Mesenchymal stem cell (in vitro differentiated cells and primary cell): ENCODE results near the gene ACP4.

Source experiments
- DNase-seq: peaks from one replicate; pipeline ENCODE4 v3.0.0-alpha.2; 2013
- H2AFZ ChIP-seq: one replicate; pipeline ENCODE4 v1.6.1; 2013; ENCODE audit warnings: low read depth, mild to moderate bottlenecking, control low read depth, inconsistent platforms, low read length, moderate library complexity
- H2AK5ac ChIP-seq: 2 replicates; pipeline ENCODE4 v1.6.1; 2013; ENCODE audit warnings: low read length, moderate library complexity, mild to moderate bottlenecking, inconsistent platforms; ENCODE audit not compliant: severe bottlenecking
- H2BK120ac ChIP-seq: one replicate; pipeline ENCODE4 v1.6.1; 2013; ENCODE audit warnings: low read depth, mild to moderate bottlenecking, inconsistent platforms, low read length, moderate library complexity
- H2BK12ac ChIP-seq, 2 experiments: one replicate each; pipeline ENCODE4 v1.6.1; 2013; ENCODE audit warnings: inconsistent platforms in 2 of 2, low read length in 2 of 2, mild to moderate bottlenecking in 2 of 2, moderate library complexity in 2 of 2, control low read depth in 1 of 2
- H2BK15ac ChIP-seq: one replicate; pipeline ENCODE4 v1.6.1; 2013; ENCODE audit warnings: mild to moderate bottlenecking, low read depth, inconsistent platforms; ENCODE audit not compliant: poor library complexity, severe bottlenecking
- H2BK5ac ChIP-seq: 2 replicates; pipeline ENCODE4 v1.6.1; 2013; ENCODE audit warnings: low read depth, mild to moderate bottlenecking, low read length, control low read depth, inconsistent platforms; ENCODE audit not compliant: poor library complexity, severe bottlenecking
- H3K14ac ChIP-seq, 2 experiments: one replicate each; pipeline ENCODE4 v1.6.1; 2013; ENCODE audit warnings: inconsistent platforms in 2 of 2, low read length in 2 of 2, control low read depth in 1 of 2, mild to moderate bottlenecking in 1 of 2, moderate library complexity in 1 of 2
- H3K18ac ChIP-seq, 2 experiments: one replicate each; pipeline ENCODE4 v1.6.1; 2013; ENCODE audit warnings: inconsistent platforms in 2 of 2, low read length in 2 of 2, control low read depth in 1 of 2, low read depth in 1 of 2, mild to moderate bottlenecking in 1 of 2
- H3K23ac ChIP-seq, 2 experiments: one replicate each; pipeline ENCODE4 v1.6.1; 2013; ENCODE audit warnings: inconsistent platforms in 2 of 2, low read length in 2 of 2, mild to moderate bottlenecking in 2 of 2, moderate library complexity in 2 of 2, control low read depth in 1 of 2
- H3K27ac ChIP-seq: 2 replicates; pipeline ENCODE4 v1.5.1; 2013; ENCODE audit warnings: mild to moderate bottlenecking, moderate library complexity, low read length, control low read depth, inconsistent platforms; ENCODE audit not compliant: poor library complexity, severe bottlenecking
- H3K27me3 ChIP-seq, 2 experiments: 2 replicates each; pipeline versions ENCODE4 v1.6.1 to v1.7.0; 2013; ENCODE audit warnings: low read length in 2 of 2, mild to moderate bottlenecking in 2 of 2, moderate library complexity in 2 of 2, control low read depth in 1 of 2, inconsistent platforms in 1 of 2; ENCODE audit not compliant: control insufficient read depth in 1 of 2, insufficient read depth in 1 of 2
- H3K36me3 ChIP-seq, 2 experiments: 2 replicates each; pipeline versions ENCODE4 v1.6.1 to v1.7.0; 2013; ENCODE audit warnings: low read length in 2 of 2, control low read depth in 1 of 2, inconsistent platforms in 1 of 2, low read depth in 1 of 2, mild to moderate bottlenecking in 1 of 2; ENCODE audit not compliant: insufficient read depth in 2 of 2, control insufficient read depth in 1 of 2
- H3K4ac ChIP-seq, 2 experiments: one replicate each; pipeline ENCODE4 v1.6.1; 2013; ENCODE audit warnings: inconsistent platforms in 2 of 2, low read length in 2 of 2, mild to moderate bottlenecking in 2 of 2, moderate library complexity in 2 of 2, control low read depth in 1 of 2, low read depth in 1 of 2
- H3K4me1 ChIP-seq: 2 replicates; pipeline ENCODE4 v1.6.1; 2013; ENCODE audit warnings: low read depth, low read length, control low read depth; ENCODE audit not compliant: control insufficient read depth, insufficient read depth
- H3K4me2 ChIP-seq: 2 replicates; pipeline ENCODE4 v1.6.1; 2013; ENCODE audit warnings: low read length, mild to moderate bottlenecking, inconsistent platforms; ENCODE audit not compliant: poor library complexity, severe bottlenecking
- H3K4me3 ChIP-seq, 2 experiments: 2 replicates each; pipeline versions ENCODE4 v1.5.1 to v1.7.0; 2013; ENCODE audit warnings: low read length in 2 of 2, mild to moderate bottlenecking in 2 of 2, control low read depth in 1 of 2, low read depth in 1 of 2; ENCODE audit not compliant: insufficient read depth in 1 of 2
- H3K79me1 ChIP-seq: replicated peaks from 2 replicates; pipeline ENCODE4 v1.6.1; 2013; ENCODE audit warnings: mild to moderate bottlenecking, control low read depth, low read length, inconsistent platforms; ENCODE audit not compliant: poor library complexity, severe bottlenecking
- H3K9ac ChIP-seq: 2 replicates; pipeline ENCODE4 v1.7.0; 2013; ENCODE audit warnings: mild to moderate bottlenecking, low read length, moderate library complexity
- H3K9me3 ChIP-seq: 2 replicates; pipeline ENCODE4 v1.7.0; 2013; ENCODE audit warnings: mild to moderate bottlenecking, low read length; ENCODE audit not compliant: control insufficient read depth
- H4K8ac ChIP-seq: one replicate; pipeline ENCODE4 v1.6.1; 2013; ENCODE audit warnings: inconsistent platforms, mild to moderate bottlenecking, low read length, moderate library complexity
- H4K91ac ChIP-seq: one replicate; pipeline ENCODE4 v1.6.1; 2013; ENCODE audit warnings: mild to moderate bottlenecking, low read length, inconsistent platforms
- WGBS: methylation state at CpG from one replicate; pipeline ENCODE4 v1.1.7; 2013; ENCODE audit warnings: mixed read lengths; 5-methylcytosine and 5-hydroxymethylcytosine counted together

ACP4 gene

DNA sequence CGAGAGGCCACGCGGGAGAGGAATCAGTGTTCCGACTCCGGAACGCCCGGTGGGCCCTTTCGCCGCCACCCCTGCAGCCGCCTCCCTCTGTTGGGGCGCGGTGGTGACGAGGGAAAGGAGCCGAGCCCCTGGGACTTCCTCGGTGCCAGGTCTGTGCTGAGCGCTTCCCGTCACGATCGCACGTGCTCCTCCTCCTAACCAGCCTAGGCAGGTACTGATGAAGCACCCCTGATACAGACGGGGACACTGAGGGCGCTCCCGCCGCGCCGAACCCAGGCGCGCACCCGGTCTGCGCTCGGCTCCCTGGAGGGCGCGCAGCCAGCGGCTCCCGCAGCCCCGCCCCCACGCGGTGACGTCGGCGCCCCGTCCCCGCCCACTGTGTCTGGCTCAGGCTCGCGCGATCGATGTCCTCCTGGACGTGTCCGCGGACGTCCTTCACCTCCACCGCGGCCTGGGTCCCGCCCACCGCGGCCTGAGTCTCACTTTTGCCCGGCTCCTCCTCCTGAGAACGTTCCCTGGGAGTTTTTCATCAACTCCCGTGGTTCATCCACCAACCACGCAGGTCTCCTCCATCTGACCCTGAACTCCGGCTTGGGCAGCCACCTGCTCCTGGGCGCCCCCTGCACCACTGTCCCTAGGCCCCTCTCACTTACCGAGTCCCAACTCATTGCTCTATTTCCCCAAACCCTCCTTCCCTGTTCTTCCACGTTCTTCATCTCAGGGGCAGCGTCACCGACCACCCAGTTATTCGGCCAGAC, 45.7 kb downstream of the ACP4 start:
- Histone ChIP-seq H3K27me3 (peaks cover 0 to 58% of the 10 kb centered on the region in 2 experiments), H3K9ac (peak overlapping the region; percentile 69), H2BK12ac (no peak overlapping the region), H3K27ac (no peak overlapping the region), H3K14ac (peak overlapping the region in 1 of 2 experiments; percentile 73), H3K36me3 (no peaks in the 10 kb centered on the region), H3K4ac (no peak overlapping the region), H4K8ac (peak overlapping the region; percentile 80), H2AFZ (peak overlapping the region; percentile 83), H4K91ac (peak overlapping the region; percentile 70), H2BK15ac (peak overlapping the region; percentile 48), H2AK5ac (no peak overlapping the region), H3K18ac (peak overlapping the region; percentile 52 to 81), H3K23ac (no peak overlapping the region), H3K4me3 (peak overlapping the region; percentile 34 to 78), H2BK5ac (no peak overlapping the region), H3K9me3 (no peaks in the 10 kb centered on the region), H3K4me1 (no peaks in the 10 kb centered on the region), H3K4me2 (peak overlapping the region; percentile 1), H3K79me1 (no peaks in the 10 kb centered on the region), H2BK120ac (no peak overlapping the region)
- 5% methylated on average over 67 of the region's 67 CpGs for WGBS
- peak; percentile 67 for DNase-seq

DNA sequence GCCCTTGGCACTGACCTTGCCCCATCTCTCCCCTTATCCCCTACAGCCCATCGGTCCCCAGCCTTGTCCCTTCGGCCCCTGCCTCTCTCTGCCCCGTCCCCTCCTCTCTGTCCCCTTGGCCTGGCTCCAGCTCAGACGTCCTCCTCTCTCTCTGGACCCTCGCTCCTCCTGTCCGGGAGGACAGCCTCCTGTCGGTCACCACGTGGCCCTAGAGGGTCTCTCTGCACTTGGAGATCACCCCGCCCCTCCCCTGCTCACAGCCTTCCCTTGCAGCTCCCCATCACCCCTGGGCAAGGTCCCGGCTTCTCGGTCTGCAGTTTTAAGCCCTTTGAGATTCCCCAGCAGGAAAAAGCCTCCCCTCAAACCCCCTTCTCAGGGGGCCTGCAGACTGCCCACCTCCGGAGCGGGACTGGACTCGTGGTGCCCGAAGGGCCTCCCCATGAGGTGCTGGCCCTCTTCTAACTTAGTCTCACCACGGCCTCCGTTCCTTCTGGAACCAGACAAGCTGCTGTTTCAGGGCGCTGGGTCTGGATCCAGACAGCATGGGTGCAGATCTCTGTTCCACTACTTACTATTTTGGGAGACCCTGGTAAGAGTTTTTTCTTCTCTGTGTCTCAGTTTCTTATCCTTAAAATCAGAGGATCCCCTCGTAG, 46.5 kb downstream of the ACP4 start:
- H2BK5ac ChIP-seq, result no peak overlapping the region
- no peak overlapping the region for H2BK120ac ChIP-seq
- H3K27ac ChIP-seq, result no peak overlapping the region
- no peaks in the 10 kb centered on the region for H3K79me1 ChIP-seq
- no peak overlapping the region for H2AK5ac ChIP-seq
- no peak overlapping the region for H3K14ac ChIP-seq
- H3K4me1 ChIP-seq, result no peaks in the 10 kb centered on the region
- no peak overlapping the region for H3K9ac ChIP-seq
- no peak overlapping the region for H3K4me3 ChIP-seq
- H3K18ac ChIP-seq, result no peak overlapping the region
- peaks cover 0 to 51% of the 10 kb centered on the region in 2 experiments for H3K27me3 ChIP-seq
- no peak overlapping the region for H4K8ac ChIP-seq
- H3K36me3 ChIP-seq, result no peaks in the 10 kb centered on the region
- peak overlapping the region; percentile 39 for H4K91ac ChIP-seq
- no peak overlapping the region for H3K4me2 ChIP-seq
- DNase-seq, result no peak
- H2BK15ac ChIP-seq, result peak overlapping the region; percentile 48
- H2BK12ac ChIP-seq, result no peak overlapping the region
- 71% methylated on average over 19 of the region's 19 CpGs for WGBS
- no peak overlapping the region for H3K23ac ChIP-seq
- no peak overlapping the region for H2AFZ ChIP-seq
- no peak overlapping the region for H3K4ac ChIP-seq
- H3K9me3 ChIP-seq, result no peaks in the 10 kb centered on the region

DNA sequence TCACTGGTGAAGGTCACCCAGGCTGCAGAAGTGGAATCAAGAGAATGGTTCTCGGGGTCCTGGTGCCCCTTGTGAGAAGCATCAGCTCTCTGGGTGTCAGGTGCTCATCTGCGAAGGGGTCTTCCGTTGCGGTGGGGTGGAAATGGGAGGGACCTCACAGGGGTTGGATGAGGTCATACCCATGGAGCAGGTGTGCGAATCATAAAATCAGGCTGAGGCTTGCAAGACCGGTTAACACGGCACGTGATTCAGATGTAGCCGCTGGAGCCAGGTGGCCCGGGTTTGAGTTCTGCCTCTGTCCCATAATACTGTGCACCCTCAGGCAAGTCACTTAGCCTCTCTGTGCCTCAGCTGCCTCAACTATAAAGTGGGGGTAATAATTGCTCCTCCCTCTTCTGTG, 47.1 kb downstream of the ACP4 start:
- Histone ChIP-seq H3K4me2 (no peak overlapping the region), H3K14ac (no peak overlapping the region), H2BK120ac (no peak overlapping the region), H3K4ac (no peak overlapping the region), H3K79me1 (no peaks in the 10 kb centered on the region), H3K4me1 (no peaks in the 10 kb centered on the region), H2BK15ac (no peak overlapping the region), H3K36me3 (no peaks in the 10 kb centered on the region), H2AK5ac (no peak overlapping the region), H4K8ac (no peak overlapping the region), H3K4me3 (no peak overlapping the region), H3K9me3 (no peaks in the 10 kb centered on the region), H3K27ac (no peak overlapping the region), H2AFZ (no peak overlapping the region), H3K9ac (no peak overlapping the region), H2BK12ac (no peak overlapping the region), H3K18ac (no peak overlapping the region), H4K91ac (no peak overlapping the region), H3K27me3 (peaks cover 0 to 51% of the 10 kb centered on the region in 2 experiments), H2BK5ac (no peak overlapping the region), H3K23ac (no peak overlapping the region)
- 89% methylated on average over 9 of the region's 10 CpGs for WGBS
- DNase-seq, result no peak

DNA sequence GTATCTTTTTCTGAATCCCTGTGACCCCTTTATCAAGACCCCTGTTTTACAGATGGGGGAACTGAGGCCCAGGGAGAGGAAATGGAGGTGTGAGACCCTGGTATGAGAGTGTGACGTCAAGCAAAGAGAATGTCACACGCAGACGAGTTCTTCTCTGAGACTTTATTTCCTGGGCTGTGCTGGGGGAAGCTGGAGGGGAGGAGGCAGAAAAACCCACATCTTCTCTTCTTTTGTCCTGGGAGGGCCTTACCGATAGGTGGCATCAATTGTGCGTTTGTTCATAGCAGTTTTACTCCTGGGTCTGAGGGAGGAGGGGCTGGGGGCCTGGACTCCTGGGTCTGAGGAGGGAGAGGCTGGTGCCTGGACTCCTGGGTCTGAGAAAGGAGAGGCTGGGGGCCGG, 48.0 kb downstream of the ACP4 start:
- Histone ChIP-seq H3K27ac (no peak overlapping the region), H3K27me3 (peaks cover 0 to 49% of the 10 kb centered on the region in 2 experiments), H3K9me3 (no peaks in the 10 kb centered on the region), H3K9ac (no peak overlapping the region), H2AFZ (no peak overlapping the region), H3K4me3 (no peak overlapping the region), H2BK5ac (no peak overlapping the region), H3K36me3 (no peaks in the 10 kb centered on the region), H3K4me1 (no peaks in the 10 kb centered on the region), H2BK15ac (no peak overlapping the region), H3K14ac (no peak overlapping the region), H3K23ac (no peak overlapping the region), H3K79me1 (no peaks in the 10 kb centered on the region), H4K8ac (no peak overlapping the region), H3K4me2 (no peak overlapping the region), H2BK120ac (no peak overlapping the region), H3K18ac (no peak overlapping the region), H2BK12ac (no peak overlapping the region), H3K4ac (no peak overlapping the region), H4K91ac (no peak overlapping the region), H2AK5ac (no peak overlapping the region)
- WGBS, result 40% methylated on average over 6 of the region's 6 CpGs
- DNase-seq, result peak; percentile 2
